ENCODE data around the gene SLC1A7.

SLC1A7 gene

DNA sequence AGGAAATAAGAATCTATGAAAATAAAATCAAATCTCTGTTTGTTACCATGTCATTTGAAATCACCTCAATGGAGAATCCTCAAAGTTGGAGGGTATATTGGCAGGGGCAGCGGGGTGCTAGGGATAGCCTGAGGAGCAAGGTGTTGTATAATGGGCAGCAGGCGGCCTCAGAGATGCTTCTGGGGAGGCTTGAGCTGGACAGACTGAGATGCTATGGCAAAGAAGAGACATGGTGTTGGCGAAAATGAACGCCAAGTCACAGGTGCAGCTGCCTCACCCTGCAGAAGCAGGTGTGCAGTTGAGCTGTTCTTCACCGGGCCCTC, 3.1 kb upstream of the SLC1A7 start:
- H3K27me3 Mint-ChIP-seq, result no peaks in the 10 kb centered on the region
- DNase-seq, result no peak
- H3K9me3 Mint-ChIP-seq, result no peaks in the 10 kb centered on the region
- no peak overlapping the region for H3K4me3 Mint-ChIP-seq
- ATAC-seq, result no peak
- H3K27ac Mint-ChIP-seq, result peak overlapping the region in 1 of 2 donors; percentile 71
- H3K4me1 Mint-ChIP-seq, result no peaks in the 10 kb centered on the region

DNA sequence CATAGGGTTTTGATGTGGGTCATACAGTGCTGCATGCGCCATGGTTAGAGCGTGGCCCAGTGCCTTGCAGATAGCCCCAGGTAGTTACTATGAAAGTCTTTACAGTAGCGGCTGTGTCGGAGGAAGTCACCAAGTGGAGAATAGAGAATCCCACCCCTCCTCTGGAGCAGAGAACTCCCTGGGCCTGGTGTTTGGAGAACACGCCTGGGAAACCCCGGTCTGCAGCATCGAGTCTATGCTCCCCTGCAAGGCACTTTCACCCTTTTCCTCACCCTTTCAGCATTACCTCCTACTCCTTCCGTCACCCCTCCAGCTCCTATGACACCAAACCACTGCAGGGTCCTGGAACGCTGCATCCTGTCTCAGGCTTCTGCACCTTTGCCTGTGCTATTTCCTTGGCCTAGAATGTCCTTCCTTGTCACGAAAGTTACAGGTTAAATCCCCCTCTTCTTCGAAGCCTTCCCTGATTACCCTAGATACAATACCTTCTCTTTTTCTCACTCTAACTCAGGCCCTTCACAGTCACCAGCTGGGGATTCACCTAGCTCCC, 2.7 kb upstream of the SLC1A7 start:
- Mint-ChIP-seq H3K4me1 (no peaks in the 10 kb centered on the region), H3K27ac (no peak overlapping the region), H3K4me3 (no peak overlapping the region), H3K27me3 (no peaks in the 10 kb centered on the region), H3K9me3 (no peaks in the 10 kb centered on the region)
- ATAC-seq (no peak), DNase-seq (no peak)

DNA sequence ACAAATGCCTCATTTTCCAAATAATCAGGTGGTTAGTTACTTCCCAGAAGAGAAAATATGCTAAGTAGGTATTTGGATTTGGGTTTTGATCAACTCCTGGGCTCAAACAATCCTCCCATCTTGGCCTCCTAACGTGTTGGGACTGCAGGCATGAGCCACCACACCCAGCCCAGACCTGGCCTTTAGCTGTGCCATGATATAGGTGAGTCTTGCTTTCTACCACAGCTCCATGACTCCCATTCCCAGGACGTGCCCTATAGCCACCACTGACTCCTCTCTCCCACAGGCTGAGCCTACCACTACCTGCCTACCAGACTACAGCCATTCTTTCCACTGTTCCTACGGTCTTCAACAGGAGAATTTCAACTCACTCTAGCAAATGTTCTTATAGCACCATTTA, 1.8 kb upstream of the SLC1A7 start:
- H3K27me3 Mint-ChIP-seq, result no peaks in the 10 kb centered on the region
- no peaks in the 10 kb centered on the region for H3K4me1 Mint-ChIP-seq
- ATAC-seq, result no peak
- H3K27ac Mint-ChIP-seq, result no peak overlapping the region
- DNase-seq, result no peak
- no peak overlapping the region for H3K4me3 Mint-ChIP-seq
- H3K9me3 Mint-ChIP-seq, result no peaks in the 10 kb centered on the region

DNA sequence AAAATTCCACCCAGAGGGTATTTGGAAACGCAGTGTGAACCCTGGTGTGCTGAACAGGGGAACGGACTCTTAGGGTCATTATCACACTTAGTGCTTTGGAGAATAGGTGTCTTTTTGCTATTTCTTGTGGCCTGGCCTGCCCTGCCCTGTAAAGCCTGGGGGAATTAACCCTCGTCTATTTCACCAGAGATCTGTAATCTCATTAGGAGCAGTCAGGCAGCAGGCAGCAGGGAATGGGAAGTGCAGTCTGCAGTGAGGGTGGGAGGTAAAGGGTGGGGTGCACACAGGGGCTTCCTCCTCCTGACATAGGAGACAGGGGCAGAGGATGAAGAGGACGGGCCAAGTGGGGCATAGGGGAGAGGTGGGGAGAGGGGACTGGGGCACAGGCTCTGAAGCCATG, 1.1 kb upstream of the SLC1A7 start:
- H3K4me1 Mint-ChIP-seq, result no peaks in the 10 kb centered on the region
- DNase-seq, result no peak
- H3K27ac Mint-ChIP-seq, result no peak overlapping the region
- no peak overlapping the region for H3K4me3 Mint-ChIP-seq
- ATAC-seq, result no peak
- no peaks in the 10 kb centered on the region for H3K27me3 Mint-ChIP-seq
- peaks cover 0 to 6% of the 10 kb centered on the region in 2 donors for H3K9me3 Mint-ChIP-seq

DNA sequence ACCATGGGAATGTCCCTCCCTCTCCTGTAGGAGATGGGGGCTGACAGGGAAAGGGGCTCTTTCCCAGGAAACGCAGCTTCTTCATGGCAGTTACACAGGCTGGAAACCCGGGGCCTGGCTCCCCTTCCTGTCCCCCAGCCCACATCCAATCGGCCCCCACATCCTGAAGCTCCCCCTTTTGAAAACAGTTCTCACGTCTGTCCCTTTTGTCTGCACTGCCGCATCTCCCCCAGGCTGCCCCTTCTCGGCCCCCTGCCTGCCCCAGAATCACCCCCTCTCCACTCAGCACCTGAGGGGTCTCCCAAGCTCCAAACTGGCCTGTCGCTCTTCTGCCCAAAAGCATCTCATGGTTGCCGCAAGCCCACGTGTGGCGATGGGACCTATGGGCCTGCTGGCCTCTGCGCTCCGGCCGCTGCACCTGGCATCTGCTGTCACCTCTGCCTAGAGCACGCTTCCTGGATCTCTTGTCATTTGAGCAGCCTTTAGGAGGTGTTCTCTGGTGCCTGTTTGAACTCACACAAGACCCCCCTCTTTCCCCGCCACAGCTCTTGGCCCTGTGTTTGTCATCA, 867 bp downstream of the SLC1A7 start:
- H3K4me1 Mint-ChIP-seq, result no peaks in the 10 kb centered on the region
- no peak overlapping the region for H3K4me3 Mint-ChIP-seq
- DNase-seq (no peak), ATAC-seq (no peak)
- H3K27me3 Mint-ChIP-seq, result no peaks in the 10 kb centered on the region
- peaks cover 8 to 18% of the 10 kb centered on the region in 2 donors for H3K9me3 Mint-ChIP-seq
- peak overlapping the region in 1 of 2 donors; percentile 87 for H3K27ac Mint-ChIP-seq

DNA sequence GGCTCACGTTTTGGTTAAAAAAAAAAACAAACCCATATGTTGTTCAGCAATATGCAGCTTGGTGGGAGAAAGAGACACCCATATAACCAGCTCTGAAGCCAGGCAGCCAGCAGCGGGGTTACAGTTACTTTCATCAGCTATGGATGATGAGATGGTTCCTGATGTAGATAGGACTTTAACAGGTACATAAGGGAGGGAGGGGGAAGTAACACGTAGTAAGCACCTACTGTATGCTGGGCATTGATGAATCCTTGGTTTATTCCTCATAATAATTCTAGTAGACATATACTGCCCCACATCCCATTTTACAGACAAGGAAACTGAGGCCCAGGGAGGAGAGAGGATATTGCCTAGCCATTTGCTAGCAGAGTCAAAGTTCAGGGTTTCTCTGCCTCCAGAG, 2.0 kb downstream of the SLC1A7 start:
- Mint-ChIP-seq H3K4me1 (no peaks in the 10 kb centered on the region), H3K27me3 (no peaks in the 10 kb centered on the region), H3K27ac (no peak overlapping the region), H3K9me3 (peaks cover 8 to 18% of the 10 kb centered on the region in 2 donors), H3K4me3 (no peak overlapping the region)
- DNase-seq, result no peak
- no peak for ATAC-seq

DNA sequence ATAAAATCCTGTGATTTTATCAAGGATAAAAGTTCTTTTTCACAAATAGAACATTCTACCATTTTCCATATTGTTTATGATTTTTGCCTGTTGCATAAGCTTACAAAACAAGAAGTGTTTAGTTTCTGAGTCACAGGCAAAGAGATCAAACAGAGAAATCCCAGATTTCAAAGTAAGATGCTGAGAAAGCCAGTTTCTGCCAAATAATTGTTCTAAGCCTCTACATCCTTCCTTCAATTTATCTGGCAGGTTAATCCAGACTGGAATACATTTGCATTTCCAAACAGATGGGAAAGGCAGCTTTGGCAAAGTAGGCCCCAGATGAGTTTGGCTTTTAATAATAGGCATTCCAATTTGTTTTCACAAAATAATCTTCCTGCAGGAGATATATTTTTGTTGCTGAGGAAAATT, 2.5 kb downstream of the SLC1A7 start:
- Mint-ChIP-seq H3K9me3 (peaks cover 8 to 18% of the 10 kb centered on the region in 2 donors), H3K27me3 (no peaks in the 10 kb centered on the region), H3K4me1 (no peaks in the 10 kb centered on the region), H3K27ac (no peak overlapping the region), H3K4me3 (no peak overlapping the region)
- DNase-seq, result no peak
- no peak for ATAC-seq

DNA sequence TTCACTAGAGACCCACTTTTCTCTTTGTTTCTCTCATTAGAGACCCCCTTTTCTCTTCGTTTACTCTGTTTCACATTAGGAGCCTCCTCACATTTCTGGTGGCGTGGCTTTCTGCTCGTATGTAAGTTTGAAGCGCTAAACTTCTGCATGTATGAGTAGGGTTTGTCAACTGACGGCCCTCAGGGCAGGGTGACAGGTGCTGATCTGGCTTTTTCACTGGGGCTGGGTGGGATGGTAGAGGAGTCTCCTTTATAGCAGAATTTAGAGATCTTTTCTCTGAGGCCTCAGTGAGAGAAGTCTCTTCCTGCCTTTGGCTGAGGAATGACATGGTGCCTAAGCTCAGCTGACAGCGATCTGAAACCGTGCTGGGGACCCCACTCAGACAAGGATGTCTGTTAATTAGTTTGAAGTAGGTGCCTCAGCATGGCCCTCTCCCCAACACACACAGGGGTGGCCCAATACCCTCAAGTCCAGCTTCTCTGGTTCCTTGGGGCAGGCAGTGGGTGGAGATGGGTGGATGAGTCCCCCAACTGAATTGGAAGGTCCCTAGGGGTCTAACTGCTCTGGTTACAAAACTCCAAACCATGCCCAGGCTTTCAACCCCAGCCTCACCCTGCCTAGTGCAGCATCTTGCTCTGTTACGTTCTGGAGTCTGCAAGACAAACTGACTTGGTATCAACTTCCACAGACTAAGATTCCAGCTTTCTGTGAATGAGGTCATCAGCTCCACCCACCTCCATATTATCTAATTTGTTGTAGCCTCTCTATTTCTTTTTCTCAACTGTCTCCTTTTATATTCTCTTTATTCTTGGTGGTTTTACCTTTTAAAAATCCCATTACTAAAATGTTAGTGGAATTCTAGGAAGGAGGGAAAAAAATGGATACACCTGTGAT, 3.2 kb downstream of the SLC1A7 start:
- no peak for ATAC-seq
- no peak for DNase-seq
- Mint-ChIP-seq H3K4me1 (no peaks in the 10 kb centered on the region), H3K27me3 (no peaks in the 10 kb centered on the region), H3K27ac (no peak overlapping the region), H3K4me3 (no peak overlapping the region), H3K9me3 (peaks cover 8 to 18% of the 10 kb centered on the region in 2 donors)

DNA sequence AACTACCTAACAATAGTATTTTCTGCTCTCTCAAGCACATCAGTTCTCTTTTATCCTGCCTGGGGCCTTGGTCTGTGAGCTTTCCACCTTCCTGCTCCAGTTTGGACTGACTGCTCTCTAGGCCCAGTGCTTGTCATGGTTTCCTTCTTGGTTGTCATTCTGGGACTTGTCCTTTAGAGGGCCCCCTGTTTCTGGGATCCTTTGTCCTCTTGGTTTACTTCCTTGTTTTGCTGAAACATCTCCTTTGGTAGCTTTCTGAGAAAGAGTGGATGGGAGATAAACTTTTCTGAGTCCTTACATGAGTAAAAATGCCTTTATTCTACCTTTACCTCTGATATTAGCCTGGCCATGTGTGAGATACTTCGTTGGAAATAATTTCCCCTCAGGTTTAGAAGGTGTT, 4.7 kb downstream of the SLC1A7 start:
- DNase-seq (no peak), ATAC-seq (no peak)
- Mint-ChIP-seq H3K9me3 (peaks cover 8 to 18% of the 10 kb centered on the region in 2 donors), H3K27me3 (no peaks in the 10 kb centered on the region), H3K27ac (no peak overlapping the region), H3K4me1 (no peaks in the 10 kb centered on the region), H3K4me3 (no peak overlapping the region)

DNA sequence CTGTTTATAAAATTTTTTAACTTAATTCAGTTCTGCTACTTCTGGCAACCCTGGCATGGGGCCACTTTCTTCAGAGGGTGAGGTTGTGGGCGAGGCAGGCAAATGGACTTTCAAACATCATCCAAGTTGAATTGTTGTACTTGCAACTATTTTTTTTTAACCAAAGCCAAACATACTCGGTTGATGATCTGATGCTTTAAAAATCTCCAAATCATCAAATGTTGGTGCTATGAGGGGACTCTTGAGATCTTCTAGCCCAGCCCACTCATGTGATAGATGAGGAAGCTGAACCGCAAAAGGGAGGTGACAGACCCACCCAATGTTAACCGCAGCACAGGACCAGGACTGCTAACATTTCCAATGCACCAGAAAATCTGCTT, 6.7 kb downstream of the SLC1A7 start:
- Mint-ChIP-seq H3K27me3 (no peaks in the 10 kb centered on the region), H3K9me3 (peaks cover 8 to 18% of the 10 kb centered on the region in 2 donors), H3K27ac (no peak overlapping the region), H3K4me1 (no peaks in the 10 kb centered on the region), H3K4me3 (no peak overlapping the region)
- no peak for ATAC-seq
- DNase-seq, result no peak

DNA sequence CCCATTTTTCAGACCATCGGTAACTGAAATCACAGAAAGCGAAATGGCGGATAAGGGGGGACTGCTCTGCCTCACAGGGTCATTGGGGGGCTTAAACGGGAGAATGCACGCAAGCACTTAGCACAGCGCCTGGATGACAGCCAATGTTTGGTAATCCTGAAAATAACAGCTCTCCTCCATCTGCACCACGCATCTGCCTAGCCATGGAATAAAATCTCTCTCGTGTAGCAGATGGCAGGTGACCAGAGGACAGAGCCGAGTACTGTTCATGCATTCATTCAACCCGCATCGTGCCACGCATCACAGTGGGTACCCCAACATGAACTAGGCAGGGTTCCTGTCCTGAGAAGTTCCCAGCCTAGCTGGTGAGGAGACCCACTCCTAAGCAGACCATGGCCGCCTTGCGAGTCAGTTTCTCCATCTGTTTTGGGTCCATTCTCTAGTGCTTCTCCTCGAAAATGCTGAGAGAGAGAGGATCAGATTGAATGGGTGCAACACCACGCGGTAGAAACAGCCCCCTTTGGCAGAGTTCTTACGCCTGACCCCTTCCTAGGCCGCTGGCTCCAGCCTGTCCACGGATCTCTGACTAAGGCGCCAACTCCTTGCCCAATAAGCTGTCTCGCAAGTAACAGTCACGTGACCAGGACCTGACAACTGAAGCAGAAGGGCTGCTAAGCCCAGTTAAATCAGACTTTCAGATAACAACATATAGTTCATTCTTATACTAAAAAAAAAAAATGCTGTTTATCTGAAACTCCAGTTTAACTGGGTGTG, 7.3 kb downstream of the SLC1A7 start:
- DNase-seq, result no peak
- Mint-ChIP-seq H3K9me3 (peaks cover 8 to 18% of the 10 kb centered on the region in 2 donors), H3K4me1 (no peaks in the 10 kb centered on the region), H3K27ac (peak overlapping the region in 1 of 2 donors; percentile 51), H3K27me3 (no peaks in the 10 kb centered on the region), H3K4me3 (no peak overlapping the region)
- no peak for ATAC-seq

DNA sequence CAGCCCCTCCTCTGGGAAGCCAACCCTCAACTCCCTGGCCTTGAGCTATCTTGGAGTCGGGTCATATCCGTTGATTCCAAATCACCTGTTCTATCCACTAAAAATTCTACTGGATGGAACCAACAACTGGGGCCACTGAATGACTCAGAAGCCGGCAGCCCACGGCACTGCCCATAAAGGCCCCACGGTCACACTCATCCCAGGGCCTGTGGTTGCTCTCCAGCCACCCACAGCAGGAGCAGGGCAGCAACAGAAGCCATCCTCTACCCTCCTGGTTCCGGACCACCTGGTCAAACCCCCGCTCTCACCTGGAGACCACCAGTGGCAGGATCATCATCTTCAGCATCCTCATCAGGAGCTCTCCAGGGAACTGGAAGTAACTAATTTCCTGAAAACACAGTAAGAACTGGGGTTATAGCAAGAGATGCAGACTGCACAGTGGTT, 8.4 kb downstream of the SLC1A7 start:
- Mint-ChIP-seq H3K9me3 (peaks cover 8 to 17% of the 10 kb centered on the region in 2 donors), H3K4me1 (no peaks in the 10 kb centered on the region), H3K4me3 (no peak overlapping the region), H3K27me3 (no peaks in the 10 kb centered on the region), H3K27ac (peak overlapping the region in 1 of 2 donors; percentile 49)
- no peak for ATAC-seq
- no peak for DNase-seq

DNA sequence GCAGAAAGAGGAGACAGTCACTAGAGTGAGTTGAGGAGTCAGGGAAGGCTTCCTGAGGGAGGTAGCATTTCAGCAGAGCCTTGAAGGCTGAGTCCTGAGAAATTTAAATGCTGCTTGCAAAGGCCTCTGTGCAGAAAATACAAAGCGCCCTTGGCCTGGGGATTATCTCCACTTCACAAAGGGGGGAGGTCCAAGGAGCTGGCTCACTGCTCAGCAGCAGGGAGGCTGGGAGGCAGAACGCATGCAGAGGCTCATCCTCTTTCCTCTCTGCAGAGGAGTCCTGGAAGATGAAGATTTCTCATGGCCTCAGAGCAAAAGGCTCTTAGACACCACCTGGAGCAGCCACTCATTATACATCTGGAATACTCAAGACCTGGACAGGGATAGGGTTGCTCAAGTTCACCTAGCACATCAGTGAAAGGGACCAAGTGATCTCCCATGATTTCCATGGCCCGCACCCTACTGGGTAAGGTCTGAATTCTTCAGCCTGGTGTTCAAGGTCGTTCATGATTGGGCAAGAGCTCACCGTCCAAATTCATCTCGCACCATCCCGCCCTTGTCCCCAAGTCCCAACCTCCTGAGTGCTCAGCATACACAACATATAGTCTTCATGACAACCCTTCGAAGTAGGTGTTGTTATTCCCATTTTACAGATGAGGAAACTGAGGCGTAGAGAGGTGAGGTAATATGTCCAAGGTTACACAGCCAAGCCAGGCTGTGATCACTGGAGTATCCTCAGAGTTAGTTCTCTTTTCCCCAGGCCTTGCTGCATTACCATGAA, 9.0 kb downstream of the SLC1A7 start:
- Mint-ChIP-seq H3K27me3 (no peaks in the 10 kb centered on the region), H3K4me3 (no peak overlapping the region), H3K4me1 (no peaks in the 10 kb centered on the region), H3K9me3 (peaks cover 8 to 11% of the 10 kb centered on the region in 2 donors), H3K27ac (no peak overlapping the region)
- DNase-seq, result no peak
- no peak for ATAC-seq

DNA sequence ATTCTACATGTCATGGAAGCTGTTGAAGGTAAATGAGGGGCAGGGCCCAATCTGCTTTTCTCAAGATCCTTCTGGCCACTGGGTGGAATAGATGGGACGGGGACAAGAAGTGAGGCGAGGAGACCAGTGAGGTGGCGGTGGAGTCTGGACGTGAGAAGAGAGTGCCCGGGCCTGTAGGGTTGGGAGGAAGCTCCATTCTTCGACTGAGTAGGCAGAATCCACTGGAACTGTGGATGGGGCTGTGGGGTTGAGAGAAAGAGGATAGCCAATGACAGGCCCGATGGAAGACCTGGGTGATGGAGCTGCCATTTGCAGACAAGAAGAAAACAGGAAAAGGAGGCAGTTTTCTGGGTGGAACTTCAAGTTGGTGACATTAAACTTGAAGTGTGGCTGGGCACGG, 10.3 kb downstream of the SLC1A7 start:
- no peaks in the 10 kb centered on the region for H3K9me3 Mint-ChIP-seq
- DNase-seq, result no peak
- H3K27me3 Mint-ChIP-seq, result no peaks in the 10 kb centered on the region
- no peak overlapping the region for H3K4me3 Mint-ChIP-seq
- peak overlapping the region in 1 of 2 donors; percentile 66 for H3K27ac Mint-ChIP-seq
- no peaks in the 10 kb centered on the region for H3K4me1 Mint-ChIP-seq
- no peak for ATAC-seq

DNA sequence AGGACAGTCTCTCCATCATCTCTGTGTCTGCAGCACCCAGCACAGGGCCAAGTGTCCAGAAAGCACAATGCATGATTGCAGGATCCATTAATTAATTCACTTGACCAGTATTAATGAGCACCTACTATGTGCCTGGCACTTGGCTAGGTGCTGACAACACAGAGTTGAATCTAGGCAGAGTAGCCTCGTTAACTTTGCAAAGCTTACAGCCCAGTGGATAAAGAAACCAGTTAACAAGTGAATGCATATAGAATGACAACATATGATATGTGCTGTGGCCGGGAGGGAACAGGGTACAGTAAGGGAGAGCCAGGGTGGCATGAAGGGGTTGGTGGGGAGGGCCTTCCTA, 10.9 kb downstream of the SLC1A7 start:
- no peak overlapping the region for H3K27ac Mint-ChIP-seq
- no peaks in the 10 kb centered on the region for H3K4me1 Mint-ChIP-seq
- ATAC-seq (no peak), DNase-seq (no peak)
- H3K27me3 Mint-ChIP-seq, result no peaks in the 10 kb centered on the region
- H3K4me3 Mint-ChIP-seq, result no peak overlapping the region
- H3K9me3 Mint-ChIP-seq, result no peaks in the 10 kb centered on the region
